Gastroesophageal sphincter (tissue), 4 donors: Measurements from ENCODE around the gene NCKAP5L. TPM values are rescaled to one million over a fixed set of nuclear protein-coding genes. Genes with fewer than 3 reads are reported as not detected.

Experiments
- ATAC-seq: fragments of 150-250 bp; one replicate; pipeline ENCODE4 v1.9.1; 2016; ENCODE audit warnings: mild to moderate bottlenecking, moderate library complexity
- H3K27ac ChIP-seq, 4 donors: fragments of 200-600 bp; sonication (generic) in 3 of 4; 1 replicate in 3 of 4; 2 replicates in 1 of 4; pipeline ENCODE4 v1.5.1; 2016 to 2019
- H3K27me3 ChIP-seq: fragments of 200-600 bp; sonication (generic); one replicate; pipeline ENCODE4 v1.5.1; 2019
- H3K36me3 ChIP-seq, 2 donors: fragments of 200-600 bp; sonication (generic); one replicate each; pipeline ENCODE4 v1.5.1; 2019; ENCODE audit warnings: control low read depth in 1 of 2
- H3K4me1 ChIP-seq, 3 donors: fragments of 200-600 bp; sonication (generic); 1 replicate in 2 of 3; 2 replicates in 1 of 3; pipeline ENCODE4 v1.5.1; 2016 to 2019; ENCODE audit warnings: control low read depth in 2 of 3
- H3K4me3 ChIP-seq, 2 donors: fragments of 200-600 bp; sonication (generic); one replicate each; pipeline ENCODE4 v1.5.1; 2019; ENCODE audit warnings: mild to moderate bottlenecking in 1 of 2, moderate library complexity in 1 of 2
- H3K9me3 ChIP-seq, 3 donors: fragments of 200-600 bp; sonication (generic); one replicate each; pipeline ENCODE4 v1.5.1; 2017 to 2019; ENCODE audit warnings: control low read depth in 2 of 3
- CTCF ChIP-seq, 4 experiments: fragments of 200-600 bp in 2 of 4; fragments of 450-650 bp in 2 of 4; sonication (generic) in 1 of 4; IDR thresholded peaks; one replicate each; pipeline ENCODE4 v1.5.1; 2017 to 2019; ENCODE audit warnings: antibody characterized with exemption in 4 of 4, mild to moderate bottlenecking in 2 of 4, moderate library complexity in 2 of 4
- EP300 ChIP-seq: sonication (generic); formaldehyde crosslinking; IDR thresholded peaks from one replicate; pipeline ENCODE4 v1.6.1; 2017; ENCODE audit warnings: antibody characterized with exemption, mild to moderate bottlenecking
- POLR2A ChIP-seq, 2 donors: fragments of 450-650 bp; IDR thresholded peaks; one replicate each; pipeline ENCODE4 v1.6.1; 2017; ENCODE audit warnings: antibody characterized with exemption in 2 of 2, mild to moderate bottlenecking in 2 of 2, moderate library complexity in 1 of 2
- POLR2AphosphoS5 ChIP-seq: sonication (generic); formaldehyde crosslinking; IDR thresholded peaks from one replicate; pipeline ENCODE4 v1.6.1; 2017; ENCODE audit warnings: antibody characterized with exemption
- WGBS, 2 donors: methylation state at CpG; one replicate each; pipeline ENCODE4 v1.1.5; 2018; ENCODE audit warnings: low coverage in 1 of 2; 5-methylcytosine and 5-hydroxymethylcytosine counted together
- total RNA-seq, 4 donors: library from RNA; depleted of rRNA; stranded (reverse); fragments of >200 nt; gene quantifications; one replicate each; pipeline ENCODE4 v1.1.0, GENCODE V29; 2016

Gene NCKAP5L
- total RNA-seq, 4 donors from 2014 or later, result 15.3 to 27.5 (median 19.0) TPM

- WGBS, 2 donors, result 75 to 100% methylated on average over 1 to 3 of the region's 7 CpGs
- Histone ChIP-seq H3K4me3 (no peak overlapping the region), H3K9me3 (no peaks in the 10 kb centered on the region), H3K27me3 (no peaks in the 10 kb centered on the region), H3K4me1 (peaks cover 0 to 43% (median 12%) of the 10 kb centered on the region in 3 donors), H3K36me3 (peaks cover 0 to 54% of the 10 kb centered on the region in 2 donors), H3K27ac (no peak overlapping the region)
- TF ChIP-seq POLR2AphosphoS5 (no peak), POLR2A (IDR thresholded peaks at IDR 0.05) (no peak), EP300 (no peak), CTCF (IDR thresholded peaks at IDR 0.05) (no peak)
- no peak for ATAC-seq
Observed at GRCh38 chr12:49806321-49806813, 21.8 kb downstream of the NCKAP5L start.

DNA sequence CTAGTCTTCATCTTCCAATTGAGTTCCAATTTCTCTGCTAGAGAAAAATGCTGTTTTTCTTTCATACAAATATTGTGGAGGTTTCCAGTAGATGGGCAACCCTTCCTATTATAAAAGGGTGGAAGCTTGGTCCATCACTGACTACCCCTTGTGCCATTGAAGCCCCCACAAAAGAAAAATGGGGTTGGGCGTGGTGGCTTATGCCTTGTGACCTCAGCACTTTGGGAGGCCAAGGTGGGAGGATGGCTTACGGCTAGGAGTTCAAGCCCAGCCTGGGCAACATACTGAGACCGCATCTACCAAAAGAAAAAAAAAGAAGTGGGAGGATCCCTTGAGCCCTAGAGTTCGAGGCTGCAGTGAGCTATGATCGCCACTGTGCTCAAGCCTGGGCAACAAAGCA, 22.8 kb downstream of the NCKAP5L start:
- Histone ChIP-seq H3K27ac (no peak overlapping the region), H3K9me3 (no peaks in the 10 kb centered on the region), H3K27me3 (no peaks in the 10 kb centered on the region), H3K4me3 (no peak overlapping the region), H3K4me1 (peaks cover 0 to 46% (median 12%) of the 10 kb centered on the region in 3 donors), H3K36me3 (peaks cover 0 to 63% of the 10 kb centered on the region in 2 donors)
- no peak for TF ChIP-seq POLR2AphosphoS5
- TF ChIP-seq EP300, result no peak
- TF ChIP-seq POLR2A (IDR thresholded peaks at IDR 0.05), result no peak
- no peak for TF ChIP-seq CTCF (IDR thresholded peaks at IDR 0.05)
- no peak for ATAC-seq
- WGBS, 2 donors, result 92 to 95% methylated on average over 2 to 3 of the region's 5 CpGs

DNA sequence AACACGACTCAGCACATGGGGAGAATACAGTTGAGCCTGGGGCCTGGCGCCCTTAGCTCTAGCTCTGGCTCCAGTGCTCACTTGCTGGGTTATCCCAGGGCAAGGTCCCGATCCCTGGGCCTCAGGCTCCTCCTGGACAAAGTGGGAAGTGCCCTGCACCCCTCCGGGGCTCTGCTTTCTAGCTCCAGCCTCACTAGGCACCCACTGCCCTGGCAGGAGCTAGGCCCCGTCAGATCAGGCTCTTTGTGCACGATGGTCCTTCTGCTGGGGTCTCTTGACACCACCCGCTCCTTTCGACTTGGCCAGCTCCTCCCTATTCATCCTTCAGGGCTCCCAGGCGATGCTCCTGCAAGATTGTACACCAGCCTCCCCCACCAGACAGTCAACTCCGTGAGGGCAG, 23.4 kb downstream of the NCKAP5L start:
- Histone ChIP-seq H3K4me3 (no peak overlapping the region), H3K36me3 (peaks cover 0 to 69% of the 10 kb centered on the region in 2 donors), H3K27ac (no peak overlapping the region), H3K4me1 (peaks cover 0 to 40% (median 10%) of the 10 kb centered on the region in 3 donors), H3K9me3 (no peaks in the 10 kb centered on the region), H3K27me3 (no peaks in the 10 kb centered on the region)
- no peak for ATAC-seq
- 85 to 100% methylated on average over 3 to 8 of the region's 10 CpGs for WGBS, 2 donors
- TF ChIP-seq POLR2AphosphoS5, result no peak
- TF ChIP-seq POLR2A (IDR thresholded peaks at IDR 0.05), result no peak
- TF ChIP-seq CTCF (IDR thresholded peaks at IDR 0.05), result no peak
- TF ChIP-seq EP300, result no peak

- H3K27ac ChIP-seq, result no peak overlapping the region
- peaks cover 0 to 79% of the 10 kb centered on the region in 2 donors for H3K36me3 ChIP-seq
- WGBS, 2 donors, result 90 to 95% methylated on average over 3 to 4 of the region's 12 CpGs
- TF ChIP-seq CTCF (IDR thresholded peaks at IDR 0.05) (no peak), POLR2AphosphoS5 (no peak), POLR2A (IDR thresholded peaks at IDR 0.05) (no peak), EP300 (no peak)
- H3K4me3 ChIP-seq, result no peak overlapping the region
- H3K9me3 ChIP-seq, result no peaks in the 10 kb centered on the region
- peaks cover 0 to 30% (median 7%) of the 10 kb centered on the region in 3 donors for H3K4me1 ChIP-seq
- ATAC-seq, result no peak
- no peaks in the 10 kb centered on the region for H3K27me3 ChIP-seq
Observed at GRCh38 chr12:49803693-49804450, 24.3 kb downstream of the NCKAP5L start.
